ENCODE data around the gene CNTN6.

- TF ChIP-seq CTCF (IDR thresholded peaks at IDR 0.05) (no peak), MAX (IDR thresholded peaks at IDR 0.05; ENCODE audit: low read depth) (no peak), EP300 (IDR thresholded peaks at IDR 0.05; ENCODE audit: borderline replicate concordance in 1 of 2, low read depth in 1 of 2, low read length in 1 of 2) (no peak), EZH2phosphoT487 (IDR thresholded peaks at IDR 0.05; ENCODE audit: borderline replicate concordance, low read depth) (no peak), FOXM1 (IDR thresholded peaks at IDR 0.05; ENCODE audit: low read depth) (no peak), SMC3 (IDR thresholded peaks at IDR 0.05; ENCODE audit: low read depth, low read length) (no peak), POLR2AphosphoS5 (IDR thresholded peaks at IDR 0.05; ENCODE audit: low read depth, low read length) (no peak), PBX3 (IDR thresholded peaks at IDR 0.05) (no peak), GABPA (IDR thresholded peaks at IDR 0.05; ENCODE audit: low read depth) (no peak)
Observed at GRCh38 chr3:1444195-1444594, 351.4 kb downstream of the CNTN6 start.
